Heart left ventricle (tissue), 16 donors: ENCODE results near the gene RREB1. TPM values are rescaled to one million over a fixed set of nuclear protein-coding genes. Genes with fewer than 3 reads are reported as not detected.

ENCODE experiments used
- ATAC-seq, 4 donors: fragments of 200-7000 bp; cut with Tn5 transposase; one replicate each; pipeline ENCODE4 v1.9.1; 2020 to 2022; ENCODE audit warnings: moderate library complexity in 4 of 4, mild to moderate bottlenecking in 3 of 4, moderate number of reproducible peaks in 1 of 4
- DNase-seq, 5 donors: peaks; one replicate each; pipeline ENCODE4 v3.0.0-alpha.2; 2020
- H3K27ac ChIP-seq, 12 donors: fragments of 200-600 bp; sonication (generic) in 4 of 12; one replicate each; pipeline versions ENCODE4 v1.5.0 to v1.8.0; 2016 to 2022; ENCODE audit warnings: mild to moderate bottlenecking in 2 of 12
- H3K27me3 ChIP-seq, 9 donors: fragments of 200-600 bp; sonication (generic) in 2 of 9; one replicate each; pipeline versions ENCODE4 v1.5.1 to v1.8.0; 2016 to 2022; ENCODE audit warnings: mild to moderate bottlenecking in 3 of 9
- H3K36me3 ChIP-seq, 9 donors: fragments of 200-600 bp; sonication (generic) in 2 of 9; one replicate each; pipeline versions ENCODE4 v1.5.0 to v1.8.0; 2018 to 2022; ENCODE audit warnings: mild to moderate bottlenecking in 2 of 9
- H3K4me1 ChIP-seq, 12 donors: fragments of 200-600 bp; sonication (generic) in 4 of 12; one replicate each; pipeline versions ENCODE4 v1.5.0 to v1.8.0; 2016 to 2022; ENCODE audit warnings: mild to moderate bottlenecking in 3 of 12
- H3K4me3 ChIP-seq, 12 donors: fragments of 200-600 bp; sonication (generic) in 4 of 12; one replicate each; pipeline versions ENCODE4 v1.5.0 to v1.8.0; 2017 to 2022; ENCODE audit warnings: mild to moderate bottlenecking in 9 of 12, moderate library complexity in 4 of 12
- H3K9me3 ChIP-seq, 12 donors: fragments of 200-600 bp; sonication (generic) in 4 of 12; one replicate each; pipeline versions ENCODE4 v1.5.0 to v1.8.0; 2016 to 2022; ENCODE audit warnings: mild to moderate bottlenecking in 1 of 12
- CTCF ChIP-seq, 12 donors: fragments of 200-600 bp; sonication (generic) in 4 of 12; IDR thresholded peaks; one replicate each; pipeline versions ENCODE4 v1.5.0 to v1.8.0; 2018 to 2022; ENCODE audit warnings: antibody characterized with exemption in 12 of 12, mild to moderate bottlenecking in 5 of 12
- POLR2A ChIP-seq, 2 donors: fragments of 450-650 bp; IDR thresholded peaks; one replicate each; pipeline ENCODE4 v1.6.1; 2017; ENCODE audit warnings: antibody characterized with exemption in 2 of 2, mild to moderate bottlenecking in 2 of 2, moderate library complexity in 2 of 2
- WGBS, 4 donors: extraction: QIAGEN DNeasy Blood & Tissue Kit in 2 of 4; methylation state at CpG; one replicate each; pipeline versions ENCODE4 v1.1.5 to v1.1.7; 2013 to 2018; 5-methylcytosine and 5-hydroxymethylcytosine counted together
- intact Hi-C, 10 donors: fragments of 100-400 bp; cut with DNase I; formaldehyde crosslinking; loops; one replicate each; pipeline versions ENCODE4 v1.11.1 to v1.14.2; 2022
- polyA plus RNA-seq, 2 donors: library from polyadenylated mRNA; stranded (reverse); fragments of 200-250 nt; gene quantifications; one replicate each; pipeline ENCODE4 v1.2.3, GENCODE V29; 2013
- total RNA-seq, 9 donors: library from RNA; depleted of rRNA in 2 of 9; stranded (reverse); fragments of >200 nt in 2 of 9; fragmentation: NEBNext Ultra II Directional in 3 of 9; extraction: Animal tissue kit (Norgen Biotek cat#: 25700) in 3 of 9; gene quantifications; one replicate each; pipeline versions ENCODE4 v1.1.0 to v1.2.4, GENCODE V29; 2016 to 2023
- donor health status: ischemic (EF 13 %, LVEDD 7.1; RV severe dilation, severe dysfunction).
- donor health status: healthy with polysubstance abuse.
- donor health status: DM: no; HTN: yes; CAD: no.
- donor health status: DM: no; HTN: no; CAD: no.
- donor health status: ischemic (EF 25% LVEDD 6.9; RV normal size, moderate dysfunction).
- donor health status: ischemic (EF 25% LVEDD 5.7; RV mildly dilated, moderate dysfunction).
- donor health status: healthy.
- donor health status: DM: yes; HTN: yes; CAD: no.
- donor health status: ischemic (EF 35%, LVEDD 5.7; RV mildly dilated, moderate dysfunction).
- donor health status: nonischemic (EF 11% LVEDD 7.7; RV severe dilation, severe dysfunction).
- donor health status: DM: yes; HTN: yes; CAD: no.
- donor health status: PGD.
- donor health status: ischemic (EF 29% LVEDD 5.4; RV normal size, mild dysfunction).
- donor health status: nonischemic (EF 23%, LVEDD 6.1; RV moderate dilation, normal function).

RREB1 gene
- total and polyA plus RNA-seq, 11 donors: 8.7 to 49.4 (median 35.7) TPM

- H3K4me3 ChIP-seq: no peak overlapping the region
- peaks cover 0 to 12% (median 0%) of the 10 kb centered on the region in 9 donors for H3K36me3 ChIP-seq
- ATAC-seq: no peak
- peaks cover 3 to 88% (median 40%) of the 10 kb centered on the region in 12 donors for H3K4me1 ChIP-seq
- intact Hi-C loops: no loop called here
- H3K9me3 ChIP-seq: no peaks in the 10 kb centered on the region
- DNase-seq: no peak
- H3K27me3 ChIP-seq: no peaks in the 10 kb centered on the region
- TF ChIP-seq CTCF (IDR thresholded peaks at IDR 0.05) (no peak), POLR2A (IDR thresholded peaks at IDR 0.05) (no peak)
- WGBS, 4 donors: 62 to 79% (median 71%) methylated on average over 5 of the region's 5 CpGs
- peak overlapping the region in 1 of 12 donors; percentile 81 for H3K27ac ChIP-seq
Measured at GRCh38 chr6:7127680-7128079, 19.9 kb downstream of the RREB1 start.

- Histone ChIP-seq H3K36me3 (peaks cover 0 to 5% (median 0%) of the 10 kb centered on the region in 9 donors), H3K27me3 (no peaks in the 10 kb centered on the region), H3K9me3 (no peaks in the 10 kb centered on the region), H3K27ac (peak overlapping the region in 4 of 12 donors; percentile 12 to 81 (median 56)), H3K4me3 (no peak overlapping the region), H3K4me1 (peaks cover 3 to 87% (median 33%) of the 10 kb centered on the region in 12 donors)
- 77 to 84% (median 79%) methylated on average over 6 of the region's 6 CpGs for WGBS, 4 donors
- intact Hi-C loops: no loop called here
- DNase-seq: no peak
- ATAC-seq: peak in 3 of 4 donors; percentile 21 to 37 (median 36)
- no peak for TF ChIP-seq POLR2A (IDR thresholded peaks at IDR 0.05)
- no peak for TF ChIP-seq CTCF (IDR thresholded peaks at IDR 0.05)
Measured at GRCh38 chr6:7129360-7129759, 21.6 kb downstream of the RREB1 start.

GRCh38 chr6:7129784-7130569 is 22.2 kb downstream of the RREB1 start:
- peak in 3 of 4 donors; percentile 68 to 89 (median 88) for ATAC-seq
- Histone ChIP-seq H3K9me3 (no peaks in the 10 kb centered on the region), H3K27me3 (no peaks in the 10 kb centered on the region), H3K4me1 (peaks cover 3 to 87% (median 30%) of the 10 kb centered on the region in 12 donors), H3K4me3 (no peak overlapping the region), H3K36me3 (peaks cover 0 to 5% (median 0%) of the 10 kb centered on the region in 9 donors), H3K27ac (peak overlapping the region in 5 of 12 donors; percentile 3 to 81 (median 55))
- TF ChIP-seq POLR2A (IDR thresholded peaks at IDR 0.05) (no peak), CTCF (IDR thresholded peaks at IDR 0.05) (no peak)
- peak in 1 of 5 donors; percentile 75 for DNase-seq
- intact Hi-C loops: no loop called here
- WGBS, 4 donors: 69 to 79% (median 77%) methylated on average over 9 of the region's 9 CpGs

- DNase-seq: no peak
- Histone ChIP-seq H3K4me3 (no peak overlapping the region), H3K36me3 (peaks cover 0 to under 1% (median 0%) of the 10 kb centered on the region in 9 donors), H3K9me3 (no peaks in the 10 kb centered on the region), H3K4me1 (peaks cover 3 to 85% (median 19%) of the 10 kb centered on the region in 12 donors), H3K27me3 (no peaks in the 10 kb centered on the region), H3K27ac (peak overlapping the region in 1 of 12 donors; percentile 16)
- WGBS, 4 donors: 87 to 90% (median 89%) methylated on average over 3 of the region's 3 CpGs
- intact Hi-C loops: no loop called here
- ATAC-seq: no peak
- no peak for TF ChIP-seq CTCF (IDR thresholded peaks at IDR 0.05)
Measured at GRCh38 chr6:7131390-7131789, 23.6 kb downstream of the RREB1 start.
